ENCODE results near the gene FAM168A.

The FAM168A gene

GRCh38 chr11:73384531-73384871, 213.4 kb downstream of the FAM168A start:
- no peak for DNase-seq

GRCh38 chr11:73384125-73384441, 213.8 kb downstream of the FAM168A start:
- no peak for DNase-seq

- DNase-seq = no peak
Measured at GRCh38 chr11:73383249-73384124, 214.4 kb downstream of the FAM168A start.

GRCh38 chr11:73382747-73383146, 215.2 kb downstream of the FAM168A start:
- no peak for DNase-seq

GRCh38 chr11:73382183-73382582, 215.7 kb downstream of the FAM168A start:
- DNase-seq = no peak

- DNase-seq = no peak
Measured at GRCh38 chr11:73381589-73381988, 216.3 kb downstream of the FAM168A start.

GRCh38 chr11:73380897-73381410, 217.0 kb downstream of the FAM168A start:
- DNase-seq = no peak

- no peak for DNase-seq
Measured at GRCh38 chr11:73380331-73380730, 217.6 kb downstream of the FAM168A start.

GRCh38 chr11:73379189-73379880, 218.6 kb downstream of the FAM168A start:
- no peak for DNase-seq

- peak; percentile 68 to 75 for DNase-seq
Measured at GRCh38 chr11:73376803-73377629, 220.9 kb downstream of the FAM168A start.

GRCh38 chr11:73376160-73376802, 221.6 kb downstream of the FAM168A start, which contains the start of gene RELT:
TSS of gene RELT (plus strand) at chr11:73376399. CDS start at chr11:73389137, 12,738 bp downstream.
- peak; percentile 98 for DNase-seq

GRCh38 chr11:73375830-73376159, 222.1 kb downstream of the FAM168A start:
- DNase-seq = no peak

- no peak for DNase-seq
Measured at GRCh38 chr11:73374151-73374550, 223.8 kb downstream of the FAM168A start.

GRCh38 chr11:73372375-73372993, 225.4 kb downstream of the FAM168A start:
- no peak for DNase-seq

- peak; percentile 38 to 47 for DNase-seq
Measured at GRCh38 chr11:73367482-73368024, 230.4 kb downstream of the FAM168A start.

- DNase-seq = no peak
Measured at GRCh38 chr11:73366953-73367352, 231.0 kb downstream of the FAM168A start.

- no peak for DNase-seq
Measured at GRCh38 chr11:73366265-73366610, 231.7 kb downstream of the FAM168A start.

GRCh38 chr11:73365352-73366264, 232.3 kb downstream of the FAM168A start:
- no peak for DNase-seq

GRCh38 chr11:73363147-73363546, 234.8 kb downstream of the FAM168A start:
- DNase-seq = no peak

- no peak for DNase-seq
Measured at GRCh38 chr11:73361953-73362776, 235.7 kb downstream of the FAM168A start.

Measured in activated T-cell treated with anti-CD3 and anti-CD28 coated beads, Interleukin-2, amount 50 U/mL, for 48 hours (primary cell).